Esophagus muscularis mucosa (tissue), 3 donors: ENCODE measurements around the gene CENPH.

Experiments used
- CTCF ChIP-seq, 3 experiments: fragments of 200-600 bp in 2 of 3; fragments of 450-650 bp in 1 of 3; sonication (generic) in 2 of 3; IDR thresholded peaks; one replicate each; pipeline ENCODE4 v1.5.1; 2017 to 2019; ENCODE audit warnings: antibody characterized with exemption in 3 of 3, mild to moderate bottlenecking in 2 of 3, moderate library complexity in 1 of 3
- POLR2A ChIP-seq: fragments of 450-650 bp; IDR thresholded peaks from one replicate; pipeline ENCODE4 v1.6.1; 2017; ENCODE audit warnings: antibody characterized with exemption, moderate library complexity, mild to moderate bottlenecking, low read depth
- POLR2AphosphoS5 ChIP-seq, 2 donors: sonication (generic); formaldehyde crosslinking; IDR thresholded peaks; one replicate each; pipeline ENCODE4 v1.6.1; 2017; ENCODE audit warnings: antibody characterized with exemption in 2 of 2

GRCh38 chr5:69237877-69238276, 48.5 kb downstream of the CENPH start:
- TF ChIP-seq CTCF (IDR thresholded peaks at IDR 0.05) (no peak), POLR2A (no peak), POLR2AphosphoS5 (IDR thresholded peaks at IDR 0.05) (no peak)
